B cell (primary cell): ENCODE measurements around the gene IL1RAP. TPM values are rescaled to one million over a fixed set of nuclear protein-coding genes. Genes with fewer than 3 reads are reported as not detected.

Source experiments
- ATAC-seq: fragments of 200-7000 bp; cut with Tn5 transposase; one replicate; pipeline ENCODE4 v1.10.0; 2021; ENCODE audit warnings: low read depth, mild to moderate bottlenecking, moderate number of reproducible peaks, moderate library complexity
- CTCF ChIA-PET: fragments of 350-600 bp; sonication (Branson Sonifier 250); formaldehyde crosslinking; loops from one replicate; lab custom pipeline; 2021; ENCODE audit warnings: antibody characterized with exemption, inconsistent platforms; lab: Charles Lee
- POLR2A ChIA-PET: fragments of 350-600 bp; sonication (Branson Sonifier 250); formaldehyde crosslinking; loops from one replicate; lab custom pipeline; 2021; ENCODE audit warnings: antibody characterized with exemption; lab: Charles Lee
- DNase-seq: peaks from one replicate; pipeline ENCODE4 v3.0.0; 2013
- H2AFZ ChIP-seq: 2 replicates; pipeline ENCODE4 v1.6.1; 2012; ENCODE audit warnings: mild to moderate bottlenecking, low read depth, low read length; ENCODE audit not compliant: insufficient read depth, poor library complexity, severe bottlenecking
- H3K27ac ChIP-seq, 2 donors: 1 replicate in 1 of 2; 2 replicates in 1 of 2; pipeline ENCODE4 v1.5.1; 2012 to 2013; ENCODE audit warnings: low read length in 2 of 2, mild to moderate bottlenecking in 2 of 2, moderate library complexity in 1 of 2
- H3K27me3 ChIP-seq, 4 experiments: fragments of 200-600 bp in 1 of 4; sonication (generic) in 1 of 4; replicated peaks in 1 of 4; 1 replicate in 2 of 4; 2 replicates in 2 of 4; pipeline versions ENCODE4 v1.6.1 to v1.7.0; 2013 to 2016; ENCODE audit warnings: low read length in 3 of 4, mild to moderate bottlenecking in 2 of 4, mixed read lengths in 1 of 4, moderate library complexity in 1 of 4; ENCODE audit not compliant: insufficient read depth in 4 of 4, control insufficient read depth in 3 of 4; ENCODE audit errors: control extremely low read depth in 1 of 4
- H3K36me3 ChIP-seq, 2 experiments: replicated peaks in 1 of 2; 1 replicate in 1 of 2; 2 replicates in 1 of 2; pipeline versions ENCODE4 v1.6.1 to v1.7.1; 2013; ENCODE audit warnings: low read length in 1 of 2; ENCODE audit not compliant: insufficient read depth in 2 of 2, control insufficient read depth in 1 of 2; ENCODE audit errors: control extremely low read depth in 1 of 2, extremely low read depth in 1 of 2
- H3K4me1 ChIP-seq, 2 donors: fragments of 200-600 bp in 1 of 2; sonication (generic) in 1 of 2; 1 replicate in 1 of 2; 2 replicates in 1 of 2; pipeline versions ENCODE4 v1.5.1 to v1.6.1; 2013 to 2017; ENCODE audit warnings: low read length in 2 of 2; ENCODE audit not compliant: control insufficient read depth in 2 of 2, insufficient read depth in 2 of 2
- H3K4me2 ChIP-seq: replicated peaks from 2 replicates; pipeline ENCODE3; 2012; ENCODE audit warnings: mild to moderate bottlenecking, low read depth, low read length; ENCODE audit not compliant: poor library complexity, severe bottlenecking
- H3K4me3 ChIP-seq, 5 experiments: fragments of 200-600 bp in 1 of 5; sonication (generic) in 1 of 5; 1 replicate in 3 of 5; 2 replicates in 2 of 5; pipeline versions ENCODE4 v1.5.1 to v1.7.0; 2011 to 2016; ENCODE audit warnings: low read length in 4 of 5, mild to moderate bottlenecking in 4 of 5, low read depth in 2 of 5, control low read depth in 1 of 5, moderate library complexity in 1 of 5; ENCODE audit not compliant: insufficient read depth in 1 of 5; ENCODE audit errors: control extremely low read depth in 1 of 5, extremely low read depth in 1 of 5
- H3K79me2 ChIP-seq: fragments of 200-600 bp; sonication (generic); one replicate; pipeline ENCODE4 v1.6.0; 2016; ENCODE audit warnings: low read length; ENCODE audit not compliant: control insufficient read depth, insufficient read depth
- H3K9ac ChIP-seq: fragments of 200-600 bp; sonication (generic); 2 replicates; pipeline ENCODE4 v1.6.1; 2017; ENCODE audit warnings: mild to moderate bottlenecking, low read length, moderate library complexity
- H3K9me3 ChIP-seq, 3 donors: one replicate each; pipeline versions ENCODE4 v1.6.1 to v1.7.1; 2013; ENCODE audit warnings: low read length in 2 of 3; ENCODE audit not compliant: control insufficient read depth in 2 of 3, insufficient read depth in 1 of 3; ENCODE audit errors: control extremely low read depth in 1 of 3
- H4K20me1 ChIP-seq: 2 replicates; pipeline ENCODE4 v1.6.0; 2012; ENCODE audit warnings: mild to moderate bottlenecking, low read length; ENCODE audit not compliant: insufficient read depth, control insufficient read depth, poor library complexity, severe bottlenecking
- H3K27ac Mint-ChIP-seq: one replicate; pipeline ENCODE4 v1.8.0; 2021; ENCODE audit warnings: mixed read lengths
- H3K27me3 Mint-ChIP-seq: one replicate; pipeline ENCODE4 v1.8.0; 2021; ENCODE audit warnings: mixed read lengths
- H3K4me1 Mint-ChIP-seq: one replicate; pipeline ENCODE4 v1.8.0; 2021; ENCODE audit warnings: mixed read lengths
- H3K4me3 Mint-ChIP-seq: one replicate; pipeline ENCODE4 v1.8.0; 2021; ENCODE audit warnings: mixed read lengths
- H3K9me3 Mint-ChIP-seq: one replicate; pipeline ENCODE4 v1.8.0; 2022; ENCODE audit warnings: mixed read lengths; ENCODE audit not compliant: insufficient read depth
- CTCF ChIP-seq: fragments of 200-600 bp; IDR thresholded peaks from one replicate; pipeline ENCODE4 v1.8.0; 2022; ENCODE audit warnings: antibody characterized with exemption, mild to moderate bottlenecking
- EZH2 ChIP-seq: IDR thresholded peaks from 2 replicates; pipeline ENCODE4 v1.6.1; 2012; ENCODE audit warnings: borderline replicate concordance, low read depth, mild to moderate bottlenecking, moderate library complexity, low read length; ENCODE audit not compliant: insufficient read depth, poor library complexity, severe bottlenecking
- WGBS: methylation state at CpG from one replicate; pipeline ENCODE4 v1.1.5; 2013; ENCODE audit warnings: missing lambda C conversion rate; ENCODE audit not compliant: insufficient coverage; 5-methylcytosine and 5-hydroxymethylcytosine counted together
- intact Hi-C: fragments of 100-400 bp; cut with micrococcal nuclease; formaldehyde crosslinking; loops from one replicate; pipeline ENCODE4 v1.10.0; 2022
- polyA plus RNA-seq: library from polyadenylated mRNA; depleted of rRNA; stranded (reverse); fragments of >200 nt; gene quantifications from 2 replicates; pipeline ENCODE4 v1.2.3, GENCODE V29; 2012
- total RNA-seq, 2 donors: library from RNA; stranded (reverse); fragments of 120-200 nt in 1 of 2; gene quantifications; 1 replicate in 1 of 2; 2 replicates in 1 of 2; pipeline versions ENCODE4 v1.2.3 to v1.2.4, GENCODE V29; 2013 to 2022

IL1RAP gene
- total and polyA plus RNA-seq, 2 donors (not counting 1 experiment from before 2014, with no cell fraction given), result 2.3 to 11.5 TPM

DNA sequence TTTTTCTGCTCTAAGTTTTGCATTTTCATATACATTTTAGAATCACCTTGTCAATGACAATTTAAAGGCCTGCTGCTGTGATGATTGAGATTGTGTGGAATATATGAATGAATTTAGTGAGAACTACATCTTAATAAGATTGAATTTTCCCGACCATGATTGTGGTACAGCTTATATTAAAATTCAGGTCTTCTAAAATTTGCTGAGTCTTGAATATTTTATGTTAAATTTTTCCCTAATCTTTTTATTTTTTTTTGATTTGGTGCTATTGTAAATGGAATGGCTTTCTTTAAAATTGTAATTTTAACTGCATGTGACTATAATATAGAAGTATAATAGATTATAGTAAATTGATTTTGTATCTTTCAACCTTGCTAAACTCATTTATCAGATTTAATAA is 172.1 kb downstream of the IL1RAP start:
- DNase-seq (no peak), ATAC-seq (no peak)
- Histone ChIP-seq H3K4me1 (no peaks in the 10 kb centered on the region), H3K4me3 (no peak overlapping the region), H3K9ac (no peak overlapping the region), H3K4me2 (no peak overlapping the region), H3K36me3 (no peaks in the 10 kb centered on the region), H3K79me2 (no peaks in the 10 kb centered on the region), H3K27me3 (no peaks in the 10 kb centered on the region), H2AFZ (no peak overlapping the region), H3K27ac (no peak overlapping the region), H4K20me1 (no peaks in the 10 kb centered on the region), H3K9me3 (no peaks in the 10 kb centered on the region)
- Mint-ChIP-seq H3K4me1 (no peaks in the 10 kb centered on the region), H3K27ac (no peak overlapping the region), H3K9me3 (peaks cover 5% of the 10 kb centered on the region), H3K27me3 (peaks cover 11% of the 10 kb centered on the region), H3K4me3 (no peak overlapping the region)
- POLR2A ChIA-PET, result no interaction called here
- no peak for TF ChIP-seq EZH2
- no peak for TF ChIP-seq CTCF
- WGBS, result no CpG with 5 or more reads among the region's 1 CpG
- CTCF ChIA-PET, result no interaction called here
- intact Hi-C loops, result no loop called here

DNA sequence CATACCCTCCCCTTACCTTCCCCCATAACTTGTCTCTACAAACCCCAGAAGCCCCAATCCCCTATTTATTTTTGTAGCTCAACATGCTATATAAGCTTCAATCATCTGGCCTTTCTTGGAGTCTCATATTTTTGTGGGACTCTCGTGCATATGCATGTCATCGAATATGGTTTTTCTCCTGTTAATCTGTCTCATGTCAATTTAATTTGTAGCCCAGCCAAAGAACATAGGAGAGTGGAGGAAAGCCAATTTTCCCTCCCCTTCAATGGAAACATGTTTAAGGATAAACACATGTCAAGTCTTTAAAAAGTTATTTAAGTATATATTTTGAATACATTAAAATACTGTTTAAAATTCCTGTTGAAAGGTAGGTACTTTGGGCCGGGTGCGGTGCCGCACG is 176.4 kb downstream of the IL1RAP start:
- TF ChIP-seq CTCF, result no peak
- no peak for TF ChIP-seq EZH2
- H3K36me3 ChIP-seq, result no peaks in the 10 kb centered on the region
- no peak overlapping the region for H3K27ac Mint-ChIP-seq
- H3K4me1 ChIP-seq, result no peaks in the 10 kb centered on the region
- H3K79me2 ChIP-seq, result no peaks in the 10 kb centered on the region
- H4K20me1 ChIP-seq, result no peaks in the 10 kb centered on the region
- H3K27me3 Mint-ChIP-seq, result peaks cover 11% of the 10 kb centered on the region
- no CpG with 5 or more reads among the region's 6 CpGs for WGBS
- no peaks in the 10 kb centered on the region for H3K27me3 ChIP-seq
- ChIA-PET CTCF (interaction anchor here (1.1 to 1.2 kb wide), 2 partner anchors 10 to 25 kb away, joined by 4 read pairs; no protein-coding TSS in a partner anchor), POLR2A (no interaction called here)
- H2AFZ ChIP-seq, result no peak overlapping the region
- ATAC-seq (no peak), DNase-seq (no peak)
- no peaks in the 10 kb centered on the region for H3K9me3 ChIP-seq
- no peak overlapping the region for H3K4me3 Mint-ChIP-seq
- no peaks in the 10 kb centered on the region for H3K9me3 Mint-ChIP-seq
- H3K27ac ChIP-seq, result no peak overlapping the region
- H3K4me3 ChIP-seq, result no peak overlapping the region
- no peaks in the 10 kb centered on the region for H3K4me1 Mint-ChIP-seq
- H3K9ac ChIP-seq, result no peak overlapping the region
- no peak overlapping the region for H3K4me2 ChIP-seq
- intact Hi-C loops, result loop anchor here (10.0 kb wide), 1 partner anchor 105 kb away; no protein-coding TSS in a partner anchor
